Measurements from ENCODE around the gene NFATC4. TPM values are rescaled to one million over a fixed set of nuclear protein-coding genes. Genes with fewer than 3 reads are reported as not detected.
A peak's percentile ranks its signal among the peaks of the same experiment; 100 is the strongest.

The NFATC4 gene
- total and polyA plus RNA-seq, 9 donors, result 25.9 to 288 (median 157) TPM

DNA sequence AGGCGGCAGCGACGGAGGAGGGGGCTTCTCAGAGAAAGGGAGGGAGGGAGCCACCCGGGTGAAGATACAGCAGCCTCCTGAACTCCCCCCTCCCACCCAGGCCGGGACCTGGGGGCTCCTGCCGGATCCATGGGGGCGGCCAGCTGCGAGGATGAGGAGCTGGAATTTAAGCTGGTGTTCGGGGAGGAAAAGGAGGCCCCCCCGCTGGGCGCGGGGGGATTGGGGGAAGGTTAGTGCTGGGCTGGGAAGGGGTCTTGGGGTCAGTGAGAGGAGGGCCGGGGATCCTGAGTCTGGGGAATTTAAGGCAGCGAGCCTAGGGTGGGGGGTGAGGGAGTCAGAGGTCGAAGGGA, 203 bp downstream of the NFATC4 start:
- H3K36me3 ChIP-seq, result no peaks in the 10 kb centered on the region
- 1 to 2% (median 1%) methylated on average over 14 to 15 of the region's 15 CpGs for WGBS, 3 donors
- peaks cover 9% of the 10 kb centered on the region for H3K4me1 ChIP-seq (ENCODE audit: insufficient read depth)
- TF ChIP-seq POLR2A (IDR thresholded peaks at IDR 0.05) (peak; percentile 34), EP300 (IDR thresholded peaks at IDR 0.05) (no peak)
- DNase-seq, result no peak
- intact Hi-C loops (cut with DNase I), result loop anchor here (1.0 to 10.0 kb wide), 3 partner anchors 34 to 223 kb away; partner anchors contain the start of genes CBLN3 (in 1 of the 4), EMC9 (in 1 of the 4), KHNYN (in 1 of the 4) and PSME2 (in 1 of the 4)
- peak overlapping the region; percentile 93 to 96 for H3K27ac ChIP-seq
- no peaks in the 10 kb centered on the region for H3K27me3 ChIP-seq
- peak overlapping the region; percentile 71 for H3K4me3 ChIP-seq
- no peaks in the 10 kb centered on the region for H3K9me3 ChIP-seq

DNA sequence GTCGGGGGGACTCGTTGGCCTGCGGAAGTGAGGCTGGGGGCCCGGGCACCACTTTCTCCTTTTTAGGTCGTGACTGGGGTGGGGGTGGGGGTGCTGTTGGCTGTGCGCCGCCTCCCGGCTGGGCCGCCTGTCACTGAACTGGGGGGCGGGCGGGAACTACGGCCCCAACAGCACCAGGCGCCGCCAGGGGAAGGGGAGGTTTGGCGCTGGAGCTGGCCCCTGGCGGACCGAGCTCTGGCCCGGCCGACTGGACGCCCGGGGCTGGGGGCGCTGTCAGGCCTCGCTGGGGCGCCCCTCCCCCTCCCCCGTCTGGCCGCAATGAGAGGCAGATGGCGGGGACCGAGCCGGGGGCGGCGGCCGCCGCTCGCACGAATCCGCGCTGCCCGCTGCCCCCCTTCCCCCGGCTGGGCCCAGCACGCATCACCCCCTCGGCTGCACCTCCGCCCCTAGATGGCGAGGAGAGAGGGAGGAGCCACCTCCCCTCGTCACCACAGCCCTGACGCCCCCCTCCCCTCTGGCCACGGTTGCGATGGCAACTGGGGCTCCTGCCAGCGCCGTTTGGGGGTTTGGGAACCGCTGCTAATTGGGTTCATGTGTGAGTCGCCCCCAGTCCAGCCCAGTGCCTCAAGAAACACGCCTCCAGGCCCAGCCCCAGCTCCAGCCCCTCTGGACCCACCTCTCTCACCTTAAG, 723 bp downstream of the NFATC4 start:
- H3K9me3 ChIP-seq, result no peaks in the 10 kb centered on the region
- peak overlapping the region; percentile 71 for H3K4me3 ChIP-seq
- WGBS, 3 donors, result 2 to 9% (median 2%) methylated on average over 19 to 50 of the region's 52 CpGs
- no peaks in the 10 kb centered on the region for H3K27me3 ChIP-seq
- H3K27ac ChIP-seq, result peak overlapping the region; percentile 93 to 96
- peaks cover 9% of the 10 kb centered on the region for H3K4me1 ChIP-seq (ENCODE audit: insufficient read depth)
- TF ChIP-seq POLR2A (IDR thresholded peaks at IDR 0.05), result peak; percentile 82
- no peak for TF ChIP-seq EP300 (IDR thresholded peaks at IDR 0.05)
- TF ChIP-seq, protein P1, sequence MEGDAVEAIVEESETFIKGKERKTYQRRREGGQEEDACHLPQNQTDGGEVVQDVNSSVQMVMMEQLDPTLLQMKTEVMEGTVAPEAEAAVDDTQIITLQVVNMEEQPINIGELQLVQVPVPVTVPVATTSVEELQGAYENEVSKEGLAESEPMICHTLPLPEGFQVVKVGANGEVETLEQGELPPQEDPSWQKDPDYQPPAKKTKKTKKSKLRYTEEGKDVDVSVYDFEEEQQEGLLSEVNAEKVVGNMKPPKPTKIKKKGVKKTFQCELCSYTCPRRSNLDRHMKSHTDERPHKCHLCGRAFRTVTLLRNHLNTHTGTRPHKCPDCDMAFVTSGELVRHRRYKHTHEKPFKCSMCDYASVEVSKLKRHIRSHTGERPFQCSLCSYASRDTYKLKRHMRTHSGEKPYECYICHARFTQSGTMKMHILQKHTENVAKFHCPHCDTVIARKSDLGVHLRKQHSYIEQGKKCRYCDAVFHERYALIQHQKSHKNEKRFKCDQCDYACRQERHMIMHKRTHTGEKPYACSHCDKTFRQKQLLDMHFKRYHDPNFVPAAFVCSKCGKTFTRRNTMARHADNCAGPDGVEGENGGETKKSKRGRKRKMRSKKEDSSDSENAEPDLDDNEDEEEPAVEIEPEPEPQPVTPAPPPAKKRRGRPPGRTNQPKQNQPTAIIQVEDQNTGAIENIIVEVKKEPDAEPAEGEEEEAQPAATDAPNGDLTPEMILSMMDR (IDR thresholded peaks at IDR 0.05), result peak in 1 of 3 donors; percentile 37
- intact Hi-C loops (cut with DNase I), result loop anchor here (1.0 to 10.0 kb wide), 3 partner anchors 34 to 224 kb away; partner anchors contain the start of genes CBLN3 (in 1 of the 4), EMC9 (in 1 of the 4), KHNYN (in 1 of the 4) and PSME2 (in 1 of the 4)
- peak; percentile 90 to 92 (median 91) for DNase-seq
- H3K36me3 ChIP-seq, result no peaks in the 10 kb centered on the region

DNA sequence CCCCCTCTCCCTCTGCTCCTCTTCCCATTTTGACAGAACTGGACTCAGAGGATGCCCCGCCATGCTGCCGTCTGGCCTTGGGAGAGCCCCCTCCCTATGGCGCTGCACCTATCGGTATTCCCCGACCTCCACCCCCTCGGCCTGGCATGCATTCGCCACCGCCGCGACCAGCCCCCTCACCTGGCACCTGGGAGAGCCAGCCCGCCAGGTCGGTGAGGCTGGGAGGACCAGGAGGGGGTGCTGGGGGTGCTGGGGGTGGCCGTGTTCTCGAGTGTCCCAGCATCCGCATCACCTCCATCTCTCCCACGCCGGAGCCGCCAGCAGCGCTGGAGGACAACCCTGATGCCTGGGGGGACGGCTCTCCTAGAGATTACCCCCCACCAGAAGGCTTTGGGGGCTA, 1.5 kb downstream of the NFATC4 start:
- intact Hi-C loops (cut with DNase I), result loop anchor here (5.0 to 10.0 kb wide), 2 partner anchors 33 to 225 kb away; partner anchors contain the start of genes EMC9 (in 1 of the 4), PSME2 (in 1 of the 4) and RNF31 (in 1 of the 4)
- H3K4me1 ChIP-seq (ENCODE audit: insufficient read depth), result peaks cover 9% of the 10 kb centered on the region
- peak; percentile 37 to 67 (median 63) for DNase-seq

DNA sequence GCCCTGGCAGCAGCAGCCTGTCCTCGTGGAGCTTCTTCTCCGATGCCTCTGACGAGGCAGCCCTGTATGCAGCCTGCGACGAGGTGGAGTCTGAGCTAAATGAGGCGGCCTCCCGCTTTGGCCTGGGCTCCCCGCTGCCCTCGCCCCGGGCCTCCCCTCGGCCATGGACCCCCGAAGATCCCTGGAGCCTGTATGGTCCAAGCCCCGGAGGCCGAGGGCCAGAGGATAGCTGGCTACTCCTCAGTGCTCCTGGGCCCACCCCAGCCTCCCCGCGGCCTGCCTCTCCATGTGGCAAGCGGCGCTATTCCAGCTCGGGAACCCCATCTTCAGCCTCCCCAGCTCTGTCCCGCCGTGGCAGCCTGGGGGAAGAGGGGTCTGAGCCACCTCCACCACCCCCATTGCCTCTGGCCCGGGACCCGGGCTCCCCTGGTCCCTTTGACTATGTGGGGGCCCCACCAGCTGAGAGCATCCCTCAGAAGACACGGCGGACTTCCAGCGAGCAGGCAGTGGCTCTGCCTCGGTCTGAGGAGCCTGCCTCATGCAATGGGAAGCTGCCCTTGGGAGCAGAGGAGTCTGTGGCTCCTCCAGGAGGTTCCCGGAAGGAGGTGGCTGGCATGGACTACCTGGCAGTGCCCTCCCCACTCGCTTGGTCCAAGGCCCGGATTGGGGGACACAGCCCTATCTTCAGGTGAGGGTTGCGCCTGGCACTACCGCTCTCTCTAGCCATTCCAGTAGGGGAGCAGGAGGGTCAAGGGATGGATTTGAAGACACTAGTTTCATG, 2.1 kb downstream of the NFATC4 start:
- Histone ChIP-seq H3K27me3 (no peaks in the 10 kb centered on the region), H3K9me3 (no peaks in the 10 kb centered on the region), H3K4me1 (ENCODE audit: insufficient read depth) (peaks cover 9% of the 10 kb centered on the region), H3K36me3 (no peaks in the 10 kb centered on the region), H3K27ac (peak overlapping the region in 1 of 2 donors; percentile 19), H3K4me3 (no peak overlapping the region)
- intact Hi-C loops (cut with DNase I), result loop anchor here (5.0 to 10.0 kb wide), 2 partner anchors 32 to 225 kb away; partner anchors contain the start of genes EMC9 (in 1 of the 4), PSME2 (in 1 of the 4) and RNF31 (in 1 of the 4)
- WGBS, 3 donors, result 63 to 74% (median 70%) methylated on average over 29 to 32 of the region's 32 CpGs
- TF ChIP-seq, protein P1 (IDR thresholded peaks at IDR 0.05), result no peak
- TF ChIP-seq POLR2A (IDR thresholded peaks at IDR 0.05) (no peak), EP300 (IDR thresholded peaks at IDR 0.05) (no peak)
- peak; percentile 33 to 59 (median 53) for DNase-seq

More for the DNA sequence above, 1.5 kb downstream of the NFATC4 start:
- no peak overlapping the region for H3K4me3 ChIP-seq
- no peaks in the 10 kb centered on the region for H3K36me3 ChIP-seq
- 53 to 70% (median 58%) methylated on average over 20 of the region's 20 CpGs for whole genome bisulfite sequencing, 3 donors
- peak overlapping the region; percentile 93 to 96 for H3K27ac ChIP-seq
- no peak for TF ChIP-seq EP300 (IDR thresholded peaks at IDR 0.05)
- TF ChIP-seq, protein P1 (IDR thresholded peaks at IDR 0.05), result no peak
- no peak for TF ChIP-seq POLR2A (IDR thresholded peaks at IDR 0.05)
- no peaks in the 10 kb centered on the region for H3K9me3 ChIP-seq
- no peaks in the 10 kb centered on the region for H3K27me3 ChIP-seq
